Kidney capillary endothelial cell (primary cell): Measurements from ENCODE around the gene VEGFA.
"Not testable (repeated sequence)": the region's sequence is repeated elsewhere in the genome, so short reads cannot be mapped to it uniquely, and the experiment has no call there.

ENCODE experiments used
- DNase-seq: peaks from one replicate; pipeline ENCODE4 v3.0.0-alpha.2; 2018; ENCODE audit warnings: low spot score

The VEGFA gene

GRCh38 chr6:43803783-43804549 lies 34.0 kb downstream of the VEGFA start:
- DNase-seq: no peak

GRCh38 chr6:43804550-43805223 lies 34.7 kb downstream of the VEGFA start:
- DNase-seq: no peak

- DNase-seq: no peak
These were observed 35.7 kb downstream of the VEGFA start for GRCh38 chr6:43805699-43806042.

DNA sequence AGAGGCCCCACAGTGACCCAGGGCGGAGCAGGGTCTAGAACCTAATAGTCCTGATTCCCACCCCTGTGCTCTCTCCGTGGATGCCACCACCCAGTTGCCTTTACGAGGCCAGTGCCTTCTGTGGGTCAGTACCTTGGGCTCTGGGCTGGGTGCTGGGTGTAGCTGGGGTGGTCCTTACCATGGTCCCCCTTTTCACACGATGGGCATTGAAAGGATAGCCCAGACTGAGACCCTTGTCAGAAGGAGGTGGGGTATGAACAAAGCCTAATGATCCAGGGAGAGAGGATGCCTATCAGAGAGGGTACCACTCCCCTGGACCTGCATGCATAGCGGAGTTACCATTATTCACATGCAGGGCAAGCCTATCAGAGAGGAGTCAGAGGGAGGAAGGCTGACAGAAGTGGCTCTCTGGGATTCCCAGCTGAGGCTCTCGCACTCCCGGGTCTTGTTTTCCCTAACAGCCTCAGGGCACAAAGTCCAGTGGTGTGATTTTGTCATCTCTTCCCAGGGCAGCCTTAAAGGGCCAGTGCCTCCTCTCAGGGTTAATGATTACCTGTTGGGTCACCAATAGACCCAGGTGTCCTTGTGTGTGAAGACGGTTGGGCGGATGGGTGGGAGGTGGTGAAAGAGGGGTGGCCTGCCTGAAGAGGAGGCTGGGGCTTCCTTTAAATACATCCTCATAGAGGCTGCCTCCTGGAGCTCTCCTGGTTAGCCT lies 36.2 kb downstream of the VEGFA start:
- no peak for DNase-seq

- DNase-seq: no peak
These were observed 36.8 kb downstream of the VEGFA start for GRCh38 chr6:43806758-43807227.

- no peak for DNase-seq
These were observed 37.4 kb downstream of the VEGFA start for GRCh38 chr6:43807228-43808061.

DNA sequence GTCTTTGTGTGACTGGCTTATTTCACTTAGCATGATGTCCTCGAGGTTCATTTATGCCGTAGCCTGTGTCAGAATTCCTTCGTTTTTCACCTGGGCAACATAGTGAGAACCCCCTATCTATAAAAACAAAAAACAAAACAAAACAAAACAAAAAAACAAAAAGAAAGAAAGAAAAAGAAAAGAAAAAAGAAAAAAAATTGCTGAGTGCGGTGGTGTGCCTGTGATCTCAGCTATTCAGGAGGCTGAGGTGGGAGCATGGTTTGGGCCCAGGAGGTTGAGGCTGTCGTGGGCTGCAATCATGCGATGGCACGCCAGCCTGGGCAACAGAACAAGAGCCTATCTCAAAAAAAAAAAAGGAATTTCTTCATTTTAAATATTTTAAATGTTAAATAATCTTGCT lies 38.4 kb downstream of the VEGFA start:
- no peak for DNase-seq

DNA sequence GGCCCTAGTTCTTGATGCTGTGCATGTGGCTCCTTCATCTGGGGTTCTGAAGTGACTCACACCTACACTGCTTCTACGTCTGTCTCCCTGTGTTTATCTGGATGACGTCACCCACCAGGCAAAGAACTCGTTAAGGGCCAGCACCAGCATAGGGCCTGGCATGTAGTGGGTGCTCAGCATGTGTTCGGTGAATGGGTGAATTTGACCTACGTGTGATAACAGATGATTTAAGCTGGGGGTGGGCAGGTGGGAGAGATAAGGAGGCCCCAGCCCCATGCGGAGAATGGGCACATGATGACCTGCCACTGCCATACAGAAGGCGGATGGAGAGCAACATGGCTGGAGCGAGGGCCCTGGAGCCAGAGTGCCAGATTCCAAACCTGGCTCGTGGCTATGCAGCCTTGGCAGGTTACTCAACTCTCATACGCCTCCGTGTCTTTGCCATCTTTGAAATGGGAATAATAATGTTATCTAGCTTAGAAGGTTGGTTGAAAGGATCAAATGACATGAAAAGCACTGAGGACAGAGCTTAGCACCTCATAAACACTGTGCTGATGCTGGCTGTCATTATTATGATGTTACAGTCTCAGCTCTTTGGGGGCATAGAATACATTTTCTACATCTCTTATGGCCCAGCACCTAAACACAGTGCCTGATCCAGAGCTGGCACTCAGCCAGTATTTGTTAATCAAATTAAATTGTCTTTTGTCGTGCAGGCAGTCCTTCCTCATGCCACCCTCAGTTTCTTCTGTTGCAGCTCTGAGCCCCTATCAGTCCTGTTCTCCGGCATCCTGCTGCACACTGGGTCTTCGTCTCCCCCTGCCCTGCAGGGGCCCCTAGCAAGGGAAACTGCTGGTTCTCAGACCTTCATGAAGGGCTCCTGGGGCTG lies 39.6 kb downstream of the VEGFA start:
- no peak for DNase-seq

DNA sequence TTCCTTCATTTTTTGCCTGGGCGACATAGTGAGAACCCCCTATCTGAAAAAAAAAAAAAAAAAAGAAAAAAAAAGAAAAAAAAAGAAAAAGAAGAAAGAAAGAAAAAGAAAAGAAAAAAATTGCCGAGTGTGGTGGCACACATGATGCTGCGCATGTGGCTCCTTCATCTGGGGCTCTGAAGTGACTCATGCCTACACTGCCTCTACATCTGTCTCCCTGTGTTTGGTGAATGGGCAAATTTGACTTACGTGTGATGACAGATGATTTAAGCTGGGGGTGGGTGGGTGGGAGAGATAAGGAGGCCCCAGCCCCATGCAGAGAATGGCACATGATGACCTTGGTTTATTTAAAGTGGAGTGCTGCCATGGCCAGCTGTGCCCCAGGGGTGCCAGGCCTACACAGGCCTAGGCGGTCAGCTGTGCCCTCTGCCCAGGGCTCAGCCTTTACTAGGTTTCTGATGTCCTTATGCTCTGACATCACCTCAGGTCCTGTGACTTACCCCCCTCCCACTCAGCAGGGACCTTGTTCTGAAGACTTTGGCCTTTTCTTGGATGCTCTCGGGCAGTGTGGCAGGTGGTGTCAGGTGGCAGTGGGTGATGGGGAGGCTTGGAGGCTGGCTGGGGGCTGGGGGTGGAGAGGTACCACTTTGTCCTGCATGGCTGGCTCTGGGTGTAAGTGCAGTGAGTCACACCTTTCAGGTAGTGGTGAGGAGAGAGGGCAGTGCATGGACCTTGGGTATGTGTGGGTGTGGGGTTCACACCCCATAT lies 41.1 kb downstream of the VEGFA start:
- no peak for DNase-seq

GRCh38 chr6:43811733-43812099 lies 41.7 kb downstream of the VEGFA start:
- no peak for DNase-seq

DNA sequence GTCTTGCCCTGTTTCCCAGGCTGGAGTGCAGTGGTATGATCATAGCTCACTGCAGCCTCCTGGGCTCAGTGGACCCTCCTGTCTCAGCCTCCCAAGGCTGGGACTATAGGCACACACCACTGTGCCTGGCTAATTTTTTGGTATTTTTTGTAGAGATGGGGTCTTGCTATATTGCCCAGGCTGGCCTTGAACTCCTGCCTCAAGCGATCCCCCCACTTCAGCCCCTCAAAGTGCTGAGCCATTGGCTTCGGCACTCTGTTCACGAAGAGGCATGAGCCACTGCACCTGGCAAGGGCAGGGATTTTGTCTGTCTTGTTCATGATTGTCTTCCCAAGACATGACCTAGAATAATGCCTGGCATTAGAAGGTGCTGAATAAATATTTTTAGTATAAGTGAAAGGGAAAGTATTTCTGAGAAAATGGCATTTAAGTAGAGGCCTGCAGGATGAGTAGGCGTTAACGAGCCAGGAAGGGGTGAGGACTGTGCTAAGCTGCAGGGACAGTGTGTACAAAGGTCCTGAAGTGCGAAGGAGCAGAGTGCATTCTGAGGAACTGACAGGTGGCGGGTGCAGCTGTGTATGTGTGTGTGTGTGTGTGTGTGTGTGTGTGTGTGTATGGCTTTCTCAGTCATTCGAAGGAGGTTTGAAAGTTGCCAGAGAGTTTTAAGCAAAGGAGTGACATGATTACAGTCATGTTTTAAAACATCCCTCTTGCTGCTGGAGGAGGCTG lies 43.0 kb downstream of the VEGFA start:
- no peak for DNase-seq

DNA sequence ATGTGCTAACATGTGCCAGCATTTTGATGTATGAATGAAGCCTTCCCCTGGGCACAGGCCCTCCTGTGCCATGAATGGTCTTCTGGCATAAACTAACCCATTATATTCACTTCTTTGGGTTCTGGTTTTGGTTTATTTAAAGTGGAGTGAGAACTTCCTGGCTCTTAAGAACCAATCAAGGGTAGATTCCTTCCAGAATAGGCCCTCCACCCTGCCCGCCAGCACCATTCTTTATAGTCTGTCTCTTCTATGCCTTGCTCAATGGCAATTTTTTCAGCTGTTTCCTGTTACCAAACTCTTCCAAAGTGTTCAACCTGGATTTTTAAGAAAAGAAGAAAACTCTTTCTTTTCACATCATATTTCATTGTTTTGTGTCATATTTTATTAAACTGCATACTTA lies 44.1 kb downstream of the VEGFA start:
- no peak for DNase-seq

DNA sequence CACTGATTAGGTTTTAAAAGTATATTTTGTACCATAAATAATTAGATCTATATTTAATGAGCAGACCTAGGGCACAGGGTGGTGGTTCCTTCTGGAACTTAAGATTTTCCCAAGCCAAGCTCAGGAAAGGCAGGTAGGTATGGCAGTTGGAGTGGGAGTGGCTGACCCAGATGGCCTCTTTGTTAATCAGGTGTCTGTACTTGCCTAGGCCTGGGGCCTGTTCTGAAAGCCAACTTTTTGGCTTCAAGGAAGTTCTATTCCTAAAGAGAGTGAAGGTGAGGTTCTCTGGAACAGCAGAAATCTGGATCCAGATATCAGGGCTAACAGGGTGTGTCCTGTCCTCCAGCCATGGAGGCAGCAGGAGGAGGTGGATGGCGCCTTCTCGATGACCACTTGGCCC lies 44.9 kb downstream of the VEGFA start:
- no peak for DNase-seq

GRCh38 chr6:43817192-43817591 lies 47.2 kb downstream of the VEGFA start:
- DNase-seq: no peak

GRCh38 chr6:43818973-43819372 lies 49.0 kb downstream of the VEGFA start:
- not testable (repeated sequence) for DNase-seq

DNA sequence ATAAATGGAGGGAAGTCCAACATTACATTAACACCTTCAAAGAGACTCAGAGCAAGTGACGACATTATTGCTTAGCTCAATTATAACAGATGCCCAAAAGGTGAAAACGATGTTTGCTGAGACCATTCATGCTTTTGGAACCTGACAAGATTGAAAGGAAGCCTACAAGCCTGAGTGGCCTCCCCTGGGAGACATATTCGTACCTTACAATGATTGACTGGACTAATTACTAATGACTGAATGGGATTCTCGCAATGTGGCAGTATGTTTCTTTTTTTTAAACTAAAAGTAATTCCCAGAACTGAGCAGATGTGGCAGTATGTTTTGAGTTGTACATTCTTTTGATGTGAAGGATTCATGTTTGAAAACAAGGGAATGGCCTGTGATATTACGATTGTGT lies 49.9 kb downstream of the VEGFA start:
- no peak for DNase-seq

GRCh38 chr6:43820486-43820885 lies 50.5 kb downstream of the VEGFA start:
- no peak for DNase-seq

DNA sequence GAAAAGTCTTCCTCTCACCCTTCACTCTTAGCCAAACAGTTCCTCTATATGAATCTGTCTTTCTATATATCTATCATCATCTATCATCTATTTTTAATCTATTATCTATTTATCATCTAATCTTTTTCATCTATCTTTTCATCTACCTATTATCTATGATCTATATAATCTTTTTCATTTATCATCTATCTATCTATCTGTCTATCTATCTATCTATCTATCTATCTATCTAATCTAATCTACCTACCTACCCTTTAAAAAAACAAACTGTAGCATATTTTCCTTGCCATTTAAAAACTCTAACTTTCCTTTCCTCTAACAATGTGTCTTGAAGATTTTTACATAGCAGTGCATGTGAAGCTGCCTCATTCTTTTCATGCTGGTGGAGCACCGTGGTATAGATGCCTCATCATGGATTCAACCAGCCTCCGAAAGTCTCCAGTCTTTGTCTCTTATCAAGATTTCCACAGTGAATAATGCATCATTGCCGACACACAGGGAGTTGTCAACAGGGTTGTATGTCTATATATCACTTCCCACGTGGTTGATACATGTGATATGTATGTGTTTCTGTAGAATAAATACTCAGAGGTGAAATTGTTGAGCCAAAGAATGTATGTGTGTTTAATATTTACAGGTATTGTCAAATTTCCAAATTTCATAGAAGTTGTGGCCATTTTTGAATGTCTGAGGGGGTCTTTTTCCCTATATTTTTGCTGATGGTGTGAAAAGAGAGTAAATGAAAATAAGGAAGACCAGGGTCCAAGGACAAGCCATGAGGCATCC lies 51.3 kb downstream of the VEGFA start:
- no peak for DNase-seq

DNA sequence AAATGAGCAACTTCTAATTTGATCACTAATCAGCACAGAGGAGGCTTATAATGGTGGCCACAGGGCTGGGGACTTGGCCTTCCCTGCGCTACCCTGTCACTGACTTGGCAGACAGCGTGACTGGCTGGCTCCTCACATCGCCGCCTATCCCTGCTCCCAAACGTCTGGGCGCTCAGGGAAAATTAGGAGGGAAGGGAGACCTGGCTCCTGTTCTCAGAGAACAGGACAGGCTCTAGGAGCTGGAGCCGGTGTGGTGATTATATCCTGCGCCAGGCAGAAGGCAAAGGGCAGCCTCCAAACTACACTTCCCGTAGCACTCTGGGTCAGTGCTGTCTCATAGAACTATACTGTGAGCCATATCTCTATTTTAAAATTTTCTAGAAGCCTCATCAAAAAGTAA lies 53.4 kb downstream of the VEGFA start:
- no peak for DNase-seq
